Iris pigment epithelial cell (primary cell): Measurements from ENCODE around the gene EBF3.

ENCODE experiments used
- DNase-seq: peaks from one replicate; pipeline ENCODE4 v3.0.0-alpha.2; 2011; ENCODE audit warnings: low read depth

Gene EBF3

DNA sequence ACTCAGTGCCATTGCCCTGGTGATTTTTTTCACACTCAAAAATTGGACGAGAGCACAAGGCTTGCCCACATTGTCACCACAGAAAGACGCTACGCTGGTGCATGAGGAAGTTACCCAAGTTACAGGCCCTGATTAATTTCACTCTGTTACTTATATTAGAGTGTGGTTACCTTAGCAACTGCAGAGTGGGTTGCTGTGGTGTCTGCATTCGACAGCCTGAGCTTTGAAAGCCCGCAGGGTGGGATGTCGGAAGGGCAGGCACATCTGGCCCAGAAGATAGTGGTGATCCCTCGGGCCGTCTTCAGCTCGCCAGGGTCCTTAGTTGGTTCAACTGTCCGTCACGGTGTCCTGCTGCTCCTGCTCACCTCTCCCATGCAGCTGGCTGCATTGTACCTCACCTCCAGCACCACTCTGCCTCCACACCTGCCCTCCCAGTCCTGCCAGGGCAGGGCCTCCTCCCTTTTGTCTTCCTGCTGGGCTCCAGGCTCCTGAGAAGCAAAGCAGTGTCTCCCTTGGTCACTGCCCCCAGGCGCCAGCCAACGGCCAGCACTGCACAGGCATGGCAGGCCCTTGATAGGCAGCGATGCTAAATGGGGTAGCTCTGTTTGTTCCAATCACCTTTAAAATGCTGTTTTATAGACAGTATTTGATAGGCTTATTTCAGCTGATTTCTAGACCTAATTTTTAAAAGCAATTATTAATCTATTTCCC lies 167.2 kb downstream of the EBF3 start:
- no peak for DNase-seq

- DNase-seq, result no peak
Measured at GRCh38 chr10:129793996-129794395, 170.1 kb downstream of the EBF3 start.

- DNase-seq, result no peak
Measured at GRCh38 chr10:129793479-129793878, 170.6 kb downstream of the EBF3 start.

GRCh38 chr10:129792864-129793263 lies 171.2 kb downstream of the EBF3 start:
- no peak for DNase-seq

GRCh38 chr10:129792141-129792540 lies 171.9 kb downstream of the EBF3 start:
- DNase-seq, result no peak

- DNase-seq, result no peak
Measured at GRCh38 chr10:129790715-129791446, 173.2 kb downstream of the EBF3 start.

DNA sequence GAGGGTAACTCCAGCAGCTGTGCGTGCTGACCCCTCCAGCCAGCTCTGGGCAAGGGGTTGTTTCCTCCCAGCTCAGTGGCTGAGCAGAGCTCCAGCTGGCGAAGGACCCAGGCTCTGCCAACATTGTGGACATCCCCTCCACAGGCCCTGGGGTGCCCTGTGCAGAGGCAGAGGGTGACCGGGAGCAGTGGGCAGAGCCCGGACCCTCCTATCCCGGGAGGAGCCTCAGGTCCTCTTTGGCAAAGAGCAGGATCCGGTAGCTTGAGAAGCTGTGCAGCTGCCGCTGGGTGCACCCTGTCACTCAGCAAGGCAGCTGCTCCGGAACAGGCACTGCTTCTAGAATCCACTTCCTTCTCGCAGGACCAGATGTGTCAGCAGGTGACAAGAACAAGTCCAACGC lies 175.9 kb downstream of the EBF3 start:
- no peak for DNase-seq

DNA sequence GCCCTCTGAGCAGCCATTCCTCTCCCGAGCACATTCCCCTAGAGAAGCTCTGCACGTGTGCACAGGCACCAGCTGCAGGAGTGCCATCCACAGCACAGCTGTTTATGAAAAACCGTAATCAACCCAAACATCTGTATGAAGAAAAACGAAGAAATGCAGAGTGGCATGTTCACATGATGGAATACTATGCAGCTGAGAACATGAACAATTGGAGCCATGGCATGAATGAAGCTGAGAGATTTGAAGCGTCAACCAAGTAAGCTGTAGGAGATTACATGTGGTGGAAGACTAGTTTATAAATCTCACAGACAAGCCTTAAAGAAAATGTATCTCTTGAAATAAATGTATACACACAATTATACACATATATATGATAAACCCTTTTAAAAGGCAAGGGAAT lies 176.5 kb downstream of the EBF3 start:
- no peak for DNase-seq

DNA sequence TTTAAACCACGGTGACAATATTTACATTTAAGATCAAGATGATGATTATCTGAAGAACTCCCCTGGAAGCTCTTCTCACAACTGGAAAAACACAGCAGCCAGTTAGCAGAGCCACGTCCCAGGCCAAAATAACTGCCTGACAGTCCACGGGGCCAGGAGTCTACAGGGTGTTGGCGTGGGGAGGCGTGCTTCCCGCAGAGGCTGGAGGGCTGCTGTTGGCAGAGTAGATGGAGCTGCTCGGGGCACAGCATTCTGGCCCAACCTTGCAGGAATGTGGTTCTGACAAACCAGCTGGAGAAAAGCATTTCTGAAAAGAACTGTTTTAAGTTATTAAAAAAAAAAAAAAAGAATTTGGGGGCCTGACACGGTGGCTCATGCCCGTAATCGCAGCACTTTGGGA lies 177.9 kb downstream of the EBF3 start:
- no peak for DNase-seq

DNA sequence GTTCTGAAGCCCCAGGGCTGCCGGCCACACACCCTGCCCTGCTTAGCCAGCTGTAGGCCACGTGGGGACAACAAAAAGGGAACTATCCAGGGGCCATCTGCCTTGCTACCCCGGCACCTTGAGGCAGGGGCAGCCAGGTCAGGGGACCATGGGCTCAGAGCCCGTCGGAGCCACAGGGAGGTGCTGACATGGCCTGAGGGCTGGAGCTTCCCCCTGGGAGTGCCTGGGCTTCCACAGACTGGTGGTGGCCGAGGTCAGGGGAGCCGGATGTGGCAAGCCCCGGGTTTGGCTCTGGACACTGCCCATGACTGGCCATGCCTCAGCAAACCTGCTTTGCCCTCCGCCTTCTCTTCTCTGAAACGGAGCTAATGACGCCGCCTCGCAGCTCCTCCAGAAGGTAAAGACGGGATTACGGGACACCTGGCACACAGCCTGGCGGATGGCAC lies 178.5 kb downstream of the EBF3 start:
- no peak for DNase-seq
